ENCODE results near the gene CD300LB.

CD300LB gene

GRCh38 chr17:74547736-74548135, 16.5 kb upstream of the CD300LB start:
- no peak for DNase-seq

- DNase-seq = no peak
Measured at GRCh38 chr17:74547264-74547663, 16.0 kb upstream of the CD300LB start.

DNA sequence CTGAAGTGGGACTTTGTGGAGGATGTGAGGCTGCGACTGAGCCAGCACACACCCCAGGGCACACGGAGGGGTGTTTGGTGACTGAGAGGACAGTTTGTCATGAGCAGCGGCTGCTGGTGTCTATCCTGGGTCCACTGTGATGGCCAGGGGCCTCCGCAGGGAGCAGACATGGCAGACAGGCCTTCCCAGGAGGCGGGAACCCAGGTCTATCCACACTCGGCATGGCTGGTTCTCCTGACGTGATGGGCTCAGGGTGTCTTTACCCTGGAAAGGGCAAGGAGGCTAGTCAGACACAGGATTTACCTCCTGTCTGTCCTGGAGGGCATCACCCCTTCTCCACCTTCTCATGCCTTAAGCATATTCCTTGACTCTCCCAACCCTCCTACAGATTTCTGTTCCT, 15.3 kb upstream of the CD300LB start:
- DNase-seq = no peak

GRCh38 chr17:74545843-74546230, 14.6 kb upstream of the CD300LB start, which contains the start of gene CD300C:
Gene CD300C (minus strand): TSS chr17:74546115. CDS start chr17:74545782, 333 bp downstream.
- peak; percentile 17 for DNase-seq

- no peak for DNase-seq
Measured at GRCh38 chr17:74544991-74545842, 13.9 kb upstream of the CD300LB start.

- no peak for DNase-seq
Measured at GRCh38 chr17:74543891-74544760, 12.9 kb upstream of the CD300LB start.

- DNase-seq = no peak
Measured at GRCh38 chr17:74543406-74543805, 12.1 kb upstream of the CD300LB start.

GRCh38 chr17:74542727-74543383, 11.6 kb upstream of the CD300LB start:
- DNase-seq = no peak

GRCh38 chr17:74542166-74542565, 10.9 kb upstream of the CD300LB start:
- no peak for DNase-seq

GRCh38 chr17:74541176-74542111, 10.2 kb upstream of the CD300LB start:
- no peak for DNase-seq

- no peak for DNase-seq
Measured at GRCh38 chr17:74539281-74539820, 8.1 kb upstream of the CD300LB start.

DNA sequence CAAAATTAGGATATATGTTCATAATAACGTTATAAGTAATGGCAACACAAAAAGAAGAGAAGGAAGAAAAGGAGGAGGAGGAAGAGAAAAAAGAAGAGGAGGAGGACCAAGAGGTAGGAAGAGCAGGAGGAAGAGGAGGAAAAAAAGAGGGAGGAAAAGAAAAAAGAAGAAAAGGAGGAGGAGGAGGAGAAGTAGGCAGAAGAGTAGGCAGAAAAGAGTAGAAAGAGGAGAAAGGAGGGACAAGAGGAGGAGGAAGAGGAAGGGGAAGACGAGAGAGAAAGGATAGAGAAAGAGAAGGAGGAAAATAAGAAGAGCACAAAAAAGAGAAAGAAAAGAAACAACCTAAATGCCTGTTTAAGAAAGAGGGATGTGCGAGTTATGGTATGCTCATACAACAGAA, 5.6 kb upstream of the CD300LB start:
- no peak for DNase-seq

GRCh38 chr17:74532115-74532514, 840 bp upstream of the CD300LB start:
- peak; percentile 54 for DNase-seq

DNA sequence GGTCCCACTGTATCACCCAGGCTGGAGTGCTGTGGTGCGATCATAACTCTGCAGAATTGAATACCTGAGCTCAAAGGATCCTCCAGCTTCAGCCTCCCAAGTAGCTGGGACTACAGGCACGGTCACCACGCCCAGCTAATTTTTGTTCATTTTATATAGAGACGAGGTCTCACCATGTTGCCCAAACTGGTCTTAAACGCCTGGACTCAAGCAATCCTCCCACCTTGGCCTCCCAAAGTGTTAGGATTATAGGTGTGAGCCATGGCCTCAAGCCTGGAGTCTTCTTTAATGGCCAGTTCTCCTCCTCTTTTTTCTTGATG, 484 bp downstream of the CD300LB start:
- DNase-seq = no peak

GRCh38 chr17:74529243-74529642, 2.0 kb downstream of the CD300LB start:
- no peak for DNase-seq

- peak; percentile 31 for DNase-seq
Measured at GRCh38 chr17:74528491-74529199, 2.6 kb downstream of the CD300LB start.

DNA sequence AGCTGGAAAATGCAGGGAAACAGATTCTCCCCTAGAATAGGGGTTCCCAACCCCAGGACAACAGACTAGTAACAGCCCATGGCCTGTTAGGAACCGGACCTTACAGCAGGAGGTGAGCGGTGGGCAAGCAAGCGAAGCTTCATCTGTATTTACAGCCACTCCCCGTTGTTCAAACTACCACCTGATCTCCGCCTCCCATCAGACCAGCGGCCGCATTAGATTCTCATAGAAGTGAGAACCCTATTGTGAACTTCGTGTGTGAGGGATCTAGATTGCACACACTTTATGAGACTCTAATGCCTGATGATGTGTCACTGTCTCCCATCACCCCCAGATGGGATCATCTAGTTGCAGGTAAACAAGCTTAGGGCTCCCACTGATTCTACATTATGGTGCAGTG, 3.5 kb downstream of the CD300LB start:
- DNase-seq = no peak

- DNase-seq = no peak
Measured at GRCh38 chr17:74527081-74527480, 4.2 kb downstream of the CD300LB start.

GRCh38 chr17:74526681-74527080, 4.6 kb downstream of the CD300LB start:
- no peak for DNase-seq

- DNase-seq = no peak
Measured at GRCh38 chr17:74525781-74526288, 5.4 kb downstream of the CD300LB start.

GRCh38 chr17:74525465-74525725, 5.9 kb downstream of the CD300LB start:
- no peak for DNase-seq

Measured in CD4-positive, alpha-beta T cell treated with Interleukin-21 for 1 hour (primary cell).